HG03565 (cell line): ENCODE results near the gene MYL7.

ENCODE experiments used
- ATAC-seq: cut with Tn5 transposase; IDR thresholded peaks from one replicate; pipeline ENCODE4 v1.9.1; 2021; ENCODE audit warnings: mild to moderate bottlenecking, moderate library complexity; ENCODE audit not compliant: unreplicated experiment

MYL7 gene

DNA sequence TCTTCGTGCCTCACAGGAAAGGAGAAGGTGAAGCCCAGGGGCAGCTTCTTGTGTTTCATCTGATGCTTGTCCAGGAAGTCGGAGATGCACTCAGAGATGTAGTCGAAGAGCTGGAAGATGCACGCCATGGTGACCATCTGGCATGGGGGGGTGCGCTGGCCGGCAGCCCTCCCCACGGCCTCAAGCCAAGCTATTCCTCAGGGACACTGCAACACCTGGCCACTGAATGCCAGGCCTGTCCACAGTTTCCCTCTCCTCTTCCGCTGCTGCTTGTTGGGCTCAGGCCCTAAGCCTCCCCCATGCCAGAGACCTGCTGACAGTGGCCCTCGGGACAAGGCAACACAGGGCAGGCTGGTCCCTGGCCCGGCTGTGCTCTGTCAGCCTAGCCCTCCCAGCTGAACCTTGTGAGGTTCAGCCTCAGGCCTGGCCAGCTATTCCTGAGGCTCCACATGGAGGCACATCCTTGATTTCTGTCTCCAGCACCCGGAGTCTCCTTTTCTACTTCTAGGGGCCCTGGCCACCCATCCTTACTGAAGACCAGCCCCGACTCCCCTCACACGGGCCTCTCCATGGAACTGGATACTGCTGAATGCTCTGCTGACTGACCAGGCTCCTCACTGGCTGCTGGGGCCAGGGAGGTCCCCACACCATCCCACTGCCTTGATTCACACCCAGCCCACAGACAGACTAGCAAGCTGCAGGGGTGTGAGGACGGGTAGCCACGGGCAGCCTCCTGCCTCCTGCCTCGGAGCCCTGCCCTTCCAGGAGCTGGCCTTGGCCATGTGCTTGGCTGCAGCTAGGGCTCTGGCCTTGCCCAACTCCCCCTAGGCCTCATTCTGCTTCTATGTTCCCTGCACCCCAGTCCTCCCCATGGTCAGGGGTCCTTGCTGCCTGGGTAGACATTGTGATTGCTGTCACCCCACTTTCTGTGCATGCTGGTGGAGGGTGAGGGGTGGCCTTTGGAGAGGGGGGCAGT lies 10.1 kb upstream of the MYL7 start:
- no peak for ATAC-seq

DNA sequence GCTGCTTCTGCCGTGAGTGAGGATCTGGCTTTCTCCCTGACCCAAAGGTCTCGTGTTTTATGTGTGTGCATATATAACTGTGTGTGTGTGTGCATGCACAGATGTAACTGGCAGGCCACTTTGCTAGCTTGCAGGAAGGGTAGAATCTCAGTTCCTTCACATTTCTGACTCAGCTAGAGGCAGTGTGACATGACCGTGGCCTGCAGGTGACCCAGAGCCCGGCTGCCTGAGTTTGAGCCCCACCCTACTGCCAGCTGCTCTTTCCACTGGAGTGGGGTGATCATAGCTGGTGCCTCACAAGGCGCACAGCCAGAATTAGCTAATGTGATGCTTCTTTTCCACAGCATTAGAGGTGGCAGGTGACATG lies 9.3 kb upstream of the MYL7 start:
- ATAC-seq = peak; percentile 40

DNA sequence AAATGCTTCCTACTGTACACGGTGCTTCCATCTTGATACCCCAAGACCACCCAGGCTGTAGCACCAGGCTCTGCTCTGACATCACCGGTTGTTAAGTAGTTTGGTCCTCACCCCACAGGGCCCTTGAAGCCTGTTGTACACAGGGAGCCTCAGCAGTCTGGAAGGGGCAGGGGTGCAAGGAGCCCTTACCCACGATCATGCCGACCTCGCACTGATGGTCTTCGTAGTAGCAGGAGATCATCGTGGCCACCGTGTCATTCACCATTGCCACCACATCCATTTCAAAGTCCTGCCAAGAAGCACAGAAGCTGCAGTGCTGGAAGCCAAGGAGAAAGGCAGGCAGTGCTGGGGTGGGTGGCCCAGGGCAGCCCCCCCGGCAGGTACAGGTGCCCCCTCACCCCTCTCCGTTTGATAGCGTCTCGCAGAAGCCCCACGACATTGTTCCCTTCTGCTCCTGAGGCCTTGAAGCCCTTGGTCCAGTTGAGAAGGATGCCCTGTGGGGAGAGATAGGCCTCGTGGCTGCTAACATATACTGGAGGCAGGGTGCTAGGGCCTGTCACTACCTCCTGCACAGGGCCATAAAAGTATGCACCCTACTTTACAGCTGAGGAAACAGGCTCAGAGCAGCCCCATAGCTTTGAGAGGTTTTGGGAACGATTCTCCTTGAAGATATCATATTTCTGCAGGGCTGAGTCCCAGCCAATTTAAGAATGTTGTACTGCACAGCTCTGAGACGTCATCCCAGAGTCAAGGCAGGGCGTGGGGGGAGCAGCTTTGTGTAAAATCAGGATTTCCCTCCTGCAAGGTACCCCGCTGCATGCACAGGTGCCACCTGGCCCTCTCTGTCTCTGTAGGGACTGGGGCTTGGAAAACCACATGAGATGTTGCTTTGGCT lies 8.7 kb upstream of the MYL7 start:
- no peak for ATAC-seq

DNA sequence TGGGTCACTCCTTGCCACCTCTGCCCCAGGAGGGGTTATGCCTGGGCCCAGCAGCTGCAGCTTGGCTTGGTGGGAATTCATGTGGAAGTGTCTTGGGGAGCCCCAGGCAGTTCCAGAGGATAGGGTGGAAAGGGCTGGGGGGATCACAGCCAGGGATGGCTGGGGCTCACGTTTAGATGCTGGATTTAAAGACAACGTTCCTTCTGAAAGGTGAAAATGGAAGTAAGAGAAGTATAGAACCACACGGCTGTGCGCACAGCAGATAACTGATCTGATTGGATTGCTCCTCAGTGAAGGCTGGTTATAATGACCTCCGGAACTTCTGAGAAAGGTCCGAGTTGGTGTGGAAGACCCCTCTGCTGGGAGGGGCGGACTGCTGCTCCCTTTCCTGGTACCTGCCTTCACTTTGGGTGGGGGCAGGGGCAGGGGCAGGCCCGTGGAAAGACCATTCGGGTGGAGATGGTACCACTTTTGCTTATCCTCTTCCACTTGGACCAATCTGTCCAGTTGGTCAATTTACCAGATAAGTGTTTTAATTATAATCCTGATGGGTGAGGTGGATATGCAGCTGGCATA lies 7.9 kb upstream of the MYL7 start:
- no peak for ATAC-seq

DNA sequence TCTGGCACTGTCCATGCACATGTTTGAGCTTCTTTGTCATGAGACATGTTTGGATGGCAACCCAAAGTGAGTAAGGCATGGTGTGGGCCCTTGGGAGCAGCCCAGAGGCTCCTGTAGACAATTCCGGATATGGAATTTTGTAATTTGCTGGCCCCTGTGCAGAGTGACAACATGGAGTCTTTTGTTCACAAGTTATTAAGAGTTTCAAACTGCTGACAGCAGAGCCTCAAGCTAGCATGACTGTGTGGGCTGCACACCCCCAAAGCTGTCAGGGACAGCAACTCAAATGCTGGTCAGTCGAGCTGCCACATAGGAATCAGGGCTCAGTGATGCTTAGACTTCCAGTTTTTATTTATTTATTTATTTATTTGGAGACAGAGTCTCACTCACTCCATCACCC lies 7.0 kb upstream of the MYL7 start:
- ATAC-seq = no peak

DNA sequence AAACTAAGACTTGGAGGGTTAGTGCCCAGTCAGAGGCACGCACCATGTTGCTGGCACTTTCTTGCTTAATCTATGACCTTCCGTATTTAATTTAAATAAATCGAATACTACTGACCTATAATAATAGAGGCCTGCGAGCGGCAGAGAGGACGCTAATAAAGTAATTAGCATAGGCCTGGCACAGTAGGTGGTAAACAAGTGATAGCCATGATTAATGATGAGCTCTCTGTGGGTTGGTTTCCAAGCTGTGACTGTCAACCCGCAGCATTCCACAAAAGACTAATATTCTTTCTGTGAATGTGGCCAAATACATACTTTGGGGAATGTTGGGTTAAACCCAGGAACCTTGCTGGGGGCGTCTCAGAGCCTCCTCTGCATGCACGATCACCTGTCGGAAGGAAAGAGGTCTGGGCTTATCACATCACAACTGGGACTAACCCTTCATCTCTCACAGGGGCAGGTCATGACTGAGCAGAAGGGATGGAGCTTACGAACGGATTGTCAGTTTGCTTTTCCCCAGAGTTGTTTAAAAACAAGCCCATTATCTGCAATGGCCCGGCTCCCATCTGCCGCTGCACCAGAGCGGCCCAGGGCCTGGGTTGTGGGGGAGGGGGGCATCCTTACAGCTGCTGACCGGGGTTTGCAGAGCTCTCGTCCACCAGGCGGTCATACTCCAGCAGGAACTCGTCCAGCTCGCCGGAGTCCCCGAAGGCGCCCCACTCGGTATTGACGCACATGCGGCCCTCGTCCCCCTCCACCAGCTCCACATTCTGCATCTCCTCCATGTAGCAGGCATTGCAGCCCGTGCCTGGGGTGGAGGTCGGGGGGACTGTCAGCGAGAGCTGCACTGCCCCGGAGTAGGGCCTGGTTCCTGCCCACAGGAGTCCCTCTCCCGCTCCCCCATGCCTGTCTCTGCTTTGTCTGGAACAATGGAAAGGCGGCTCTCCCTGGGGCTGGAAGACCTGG lies 6.2 kb upstream of the MYL7 start:
- ATAC-seq = no peak

DNA sequence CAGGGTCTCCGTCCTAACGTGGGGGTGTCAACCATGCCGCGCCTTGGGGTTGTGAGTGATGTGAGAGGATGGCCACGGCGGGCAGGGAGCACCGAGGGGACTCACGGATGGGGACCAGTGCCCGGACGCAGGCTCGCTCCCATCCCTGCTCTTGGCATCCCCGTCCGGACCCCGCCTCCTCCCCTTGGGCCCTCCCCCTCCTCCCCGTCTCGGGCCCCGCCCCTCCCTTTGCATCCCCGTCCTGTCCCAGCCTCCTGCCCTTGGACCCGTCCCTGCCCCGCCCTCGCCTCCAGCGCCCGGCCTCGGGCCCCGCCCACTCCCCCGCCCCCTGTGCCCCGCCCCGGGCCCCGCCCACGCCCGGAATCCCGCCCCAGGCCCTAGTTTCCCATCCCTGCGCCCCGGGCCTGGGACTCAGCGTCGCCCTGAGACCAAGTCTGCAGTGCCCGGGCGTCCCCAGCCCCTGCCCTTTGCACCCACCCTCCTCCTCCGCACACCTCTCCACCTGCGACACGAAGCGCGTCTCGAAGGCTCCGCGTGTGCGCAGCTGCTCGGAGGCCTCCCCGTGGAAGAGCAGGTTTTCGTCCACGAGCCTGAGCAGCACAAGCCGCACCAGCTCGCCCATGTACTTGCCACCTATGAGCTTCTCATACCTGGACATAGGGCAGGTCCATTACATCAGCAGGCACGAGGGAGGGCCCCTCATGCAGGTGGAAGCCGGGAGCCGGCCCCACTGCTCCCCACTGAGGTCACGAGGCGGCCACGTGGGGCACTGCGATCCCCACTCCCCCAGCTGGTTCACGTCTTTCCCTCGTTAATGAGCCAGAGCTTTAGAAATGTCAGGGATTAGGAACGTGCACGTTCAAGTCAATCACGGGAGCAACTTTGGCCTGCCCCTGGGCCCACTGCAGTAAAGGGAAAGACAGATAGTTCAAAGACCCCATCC lies 5.1 kb upstream of the MYL7 start:
- ATAC-seq = no peak

DNA sequence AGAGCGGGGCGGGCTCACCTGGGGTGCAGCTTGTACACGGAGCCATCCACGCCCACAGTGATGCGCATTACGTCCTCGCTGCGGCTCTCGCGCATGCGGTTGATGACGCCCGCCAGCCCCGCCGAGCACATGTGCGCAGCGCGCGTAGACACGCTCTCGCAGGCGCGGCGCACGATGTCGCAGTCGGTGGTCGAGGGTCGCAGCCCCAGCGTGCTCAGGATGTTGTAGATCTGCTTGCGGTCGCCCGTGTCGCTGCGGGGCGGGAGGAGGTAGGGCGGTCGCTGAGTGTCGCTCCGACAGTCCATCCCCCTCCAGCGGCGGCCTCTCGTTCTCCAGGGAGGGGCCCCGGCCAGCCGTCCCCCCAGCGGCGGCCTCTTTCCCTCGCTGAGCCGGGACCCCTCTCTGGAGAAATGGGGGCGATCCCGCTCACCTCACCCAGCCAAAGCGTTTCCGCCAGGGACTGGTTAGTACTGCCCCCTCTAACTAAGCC lies 4.4 kb upstream of the MYL7 start:
- ATAC-seq = no peak

DNA sequence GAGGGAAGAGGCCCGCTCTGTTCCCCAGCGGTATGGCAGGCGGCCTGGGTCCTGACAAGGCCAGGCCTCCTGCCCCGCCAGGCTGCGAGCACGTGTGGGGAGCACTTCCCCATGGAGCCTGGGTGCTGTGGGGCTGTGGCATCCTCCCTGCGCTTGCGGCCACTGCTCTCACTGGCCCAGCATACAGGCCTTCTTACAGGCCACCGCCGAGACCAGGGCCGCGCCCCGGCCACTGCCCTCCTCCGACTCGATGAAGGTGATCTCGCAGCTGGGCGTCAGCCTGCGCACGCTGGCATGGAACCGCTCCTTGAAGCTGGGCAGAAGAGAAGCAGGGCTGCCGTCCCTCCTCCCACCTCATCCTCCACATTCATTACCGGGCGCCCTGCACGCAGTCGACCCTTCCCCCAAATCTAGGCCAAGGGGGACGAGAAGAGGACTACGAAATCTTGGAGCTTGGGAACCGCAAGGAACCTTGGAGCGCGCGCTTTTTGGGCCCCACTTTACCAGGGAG lies 3.9 kb upstream of the MYL7 start:
- no peak for ATAC-seq

DNA sequence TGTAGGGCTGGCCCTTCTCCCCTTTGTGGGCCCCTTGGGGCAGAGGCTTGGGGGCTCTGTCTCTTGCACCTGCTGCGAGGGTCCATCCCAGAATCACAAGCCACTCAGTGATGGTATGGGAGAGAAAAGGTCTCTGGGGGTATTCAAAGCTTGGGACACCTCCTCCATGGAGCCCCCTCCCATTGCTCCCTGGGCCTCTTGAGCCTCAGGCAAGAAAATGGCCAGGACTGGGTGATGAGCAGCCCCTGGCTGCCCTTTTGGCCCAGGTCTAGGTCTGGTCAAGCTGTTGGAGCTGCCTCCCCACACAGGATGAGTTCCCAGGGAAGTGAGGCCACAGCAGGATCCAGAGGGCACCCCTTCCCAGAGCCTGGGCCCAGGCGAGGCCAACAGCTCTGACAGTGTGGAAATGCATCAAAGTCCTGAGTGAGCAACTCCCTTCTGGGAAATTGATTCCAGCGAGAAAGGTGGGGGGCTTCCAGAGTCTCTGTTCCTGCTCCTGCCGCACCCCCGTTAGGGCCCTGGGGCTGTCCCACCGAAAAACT lies 3.4 kb upstream of the MYL7 start:
- ATAC-seq = no peak

DNA sequence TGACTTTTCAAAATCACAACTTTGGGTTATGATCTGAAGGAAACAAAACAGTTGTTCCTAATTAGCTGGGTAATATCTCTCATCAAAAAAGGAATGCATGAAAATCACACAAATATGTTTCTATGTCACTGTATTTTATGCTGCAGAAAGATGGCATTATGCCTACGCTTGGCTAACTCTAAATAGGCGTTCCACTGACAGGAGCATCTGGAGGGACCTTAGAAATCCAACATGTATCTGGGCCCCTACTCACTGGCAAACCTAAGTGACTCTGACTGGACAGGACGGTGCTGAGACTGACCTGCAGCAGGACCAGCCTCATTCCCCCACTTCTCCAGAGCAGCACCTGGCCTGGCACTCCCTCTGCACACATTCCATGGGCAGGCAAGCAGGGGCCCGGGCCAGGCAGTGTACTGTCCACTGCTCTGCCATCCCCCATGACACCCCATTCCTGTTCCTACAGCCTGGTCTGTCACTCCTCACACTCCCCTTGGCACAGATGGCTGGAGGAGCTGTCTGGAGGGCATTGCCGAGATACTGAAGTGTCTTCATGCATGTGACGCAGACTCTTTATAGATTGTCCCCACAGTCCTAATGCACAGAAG lies 2.6 kb upstream of the MYL7 start:
- no peak for ATAC-seq

DNA sequence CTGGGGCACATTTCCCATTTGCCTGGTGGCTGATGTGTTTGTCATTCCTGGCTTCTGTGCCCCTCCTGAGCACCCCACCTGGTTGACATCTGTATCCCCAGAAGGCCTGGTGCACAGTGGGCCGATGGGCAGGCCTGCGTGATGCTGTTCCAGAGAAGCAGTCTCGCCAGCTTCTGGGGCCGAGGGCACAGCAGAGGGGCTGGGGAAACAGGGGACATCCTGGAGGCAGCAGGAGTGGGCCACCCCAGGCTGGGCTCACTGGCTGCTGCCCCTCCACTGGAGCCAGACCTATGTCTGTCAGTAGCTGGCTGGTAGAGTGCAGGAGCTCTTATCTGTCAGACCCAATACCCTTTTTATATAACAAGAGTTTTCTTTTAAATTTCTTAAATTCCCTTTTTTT lies 896 bp upstream of the MYL7 start:
- no peak for ATAC-seq

DNA sequence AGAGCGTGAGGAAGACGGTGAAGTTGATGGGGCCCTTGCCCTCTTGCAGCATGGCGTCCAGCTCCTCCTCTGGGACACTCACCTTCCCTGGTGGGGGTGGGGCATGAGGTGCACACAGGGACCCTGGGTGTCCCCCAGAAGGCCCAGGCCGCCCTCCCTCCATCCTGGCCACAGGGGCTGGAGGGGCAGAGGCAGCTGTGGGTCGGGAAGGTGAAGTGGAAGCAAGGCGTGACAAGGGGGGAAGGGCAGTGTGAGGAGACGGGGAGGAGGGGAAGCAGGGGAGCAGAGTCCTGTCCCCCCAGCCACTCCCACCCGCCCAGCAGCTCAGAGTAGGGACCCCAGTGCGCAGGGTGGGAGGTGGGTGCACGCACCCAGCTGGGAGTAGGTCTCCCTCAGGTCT lies 791 bp downstream of the MYL7 start:
- no peak for ATAC-seq

DNA sequence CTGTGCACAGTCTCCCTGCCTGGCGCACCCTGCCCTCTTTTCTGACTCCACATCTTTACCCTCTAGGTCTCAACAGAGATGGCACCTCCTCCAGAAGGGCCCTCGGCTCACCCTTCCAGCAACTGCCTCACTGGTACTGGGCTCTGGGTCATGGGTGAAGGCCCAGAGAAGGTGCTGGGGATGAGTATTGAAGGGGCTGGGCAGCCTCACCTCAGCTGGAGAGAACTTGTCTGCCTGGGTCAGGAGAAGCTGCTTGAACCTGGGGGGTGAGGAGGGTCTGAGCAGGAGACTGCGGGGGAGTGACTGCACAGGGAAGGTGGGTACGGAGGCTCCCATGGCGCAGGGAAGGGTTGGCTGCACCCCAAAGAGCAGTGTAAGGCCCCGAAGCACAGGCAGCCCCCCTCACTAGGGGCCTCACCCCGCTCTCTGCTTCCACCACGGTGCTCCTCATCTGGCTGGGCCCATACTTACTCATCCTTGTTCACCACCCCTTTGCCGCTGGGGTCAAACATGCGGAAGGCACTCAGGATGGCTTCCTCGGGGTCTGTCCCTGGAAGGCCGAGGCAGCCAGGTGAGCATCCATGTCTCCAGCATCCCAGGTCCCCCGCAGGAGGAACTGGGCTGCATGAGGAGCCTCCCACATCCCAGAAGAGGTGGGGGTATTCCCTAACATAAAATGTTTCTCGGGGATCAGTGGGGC lies 1.7 kb downstream of the MYL7 start:
- ATAC-seq = no peak

DNA sequence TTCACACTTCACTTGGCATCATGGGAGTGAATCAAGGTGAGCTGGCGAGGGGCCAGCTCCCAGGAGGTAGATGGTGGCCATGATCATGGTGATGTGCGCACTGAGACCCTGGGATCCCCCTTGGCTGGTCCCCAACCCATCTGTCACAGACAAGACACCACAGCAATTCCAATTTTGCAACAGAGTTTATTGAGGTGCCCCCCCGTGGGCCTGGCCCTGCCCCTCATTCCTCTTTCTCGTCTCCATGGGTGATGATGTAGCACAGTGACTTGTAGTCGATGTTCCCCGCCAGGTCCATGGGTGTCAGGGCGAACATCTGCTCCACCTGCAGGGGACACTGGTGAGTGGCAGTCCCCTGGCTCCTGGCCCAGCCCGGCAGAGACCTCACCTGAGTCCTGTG lies 2.4 kb downstream of the MYL7 start:
- no peak for ATAC-seq

DNA sequence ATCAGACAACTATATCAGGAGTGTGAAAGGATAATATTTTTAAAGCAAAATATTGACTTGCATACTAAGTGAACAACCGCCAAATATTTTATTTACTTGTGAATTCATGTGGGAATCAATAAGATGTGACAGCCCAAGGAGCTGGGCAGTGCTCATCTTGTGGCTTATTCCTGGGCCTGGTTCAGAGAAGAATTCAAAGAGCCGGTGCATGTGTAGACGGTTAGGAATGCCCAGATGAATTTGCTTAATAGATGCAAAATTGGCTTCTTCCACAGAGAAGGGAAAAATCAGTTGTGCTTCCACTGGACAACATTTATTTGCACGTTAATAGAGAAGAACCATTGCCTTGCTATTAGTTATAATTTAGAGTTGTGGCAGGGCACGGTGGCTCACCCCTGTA lies 4.4 kb downstream of the MYL7 start:
- no peak for ATAC-seq

DNA sequence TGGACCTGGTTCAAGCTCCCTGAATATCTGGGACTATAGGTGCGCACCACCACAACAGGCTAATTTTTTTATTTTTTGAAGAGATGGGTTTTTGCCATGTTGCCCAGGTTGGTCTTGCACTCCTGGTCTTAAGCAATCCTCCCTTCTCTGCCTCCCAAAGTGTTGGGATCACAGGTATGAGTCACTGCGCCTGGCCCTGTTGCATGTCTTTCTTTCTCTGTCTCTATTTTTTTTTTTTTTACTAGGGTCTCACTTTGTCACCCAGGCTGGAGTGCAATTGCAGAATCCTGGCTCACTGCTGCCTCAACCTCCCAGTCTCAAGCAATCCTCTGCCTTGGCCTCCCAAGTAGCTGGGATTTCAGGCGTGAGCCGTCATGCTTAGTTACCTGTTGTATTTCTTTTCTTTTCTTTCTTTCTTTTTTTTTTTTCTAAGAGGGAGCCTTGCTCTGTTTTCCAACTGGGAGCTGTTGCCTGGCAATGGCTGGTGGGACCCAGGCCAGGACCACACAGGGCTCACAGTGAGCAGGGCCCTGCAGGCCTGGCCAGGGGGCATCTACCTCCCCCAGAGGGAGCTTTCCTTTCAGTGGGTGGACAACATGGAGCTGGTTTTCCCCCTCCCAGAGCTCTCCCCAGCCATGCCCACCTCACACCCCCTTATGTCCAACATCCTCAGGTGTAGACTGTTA lies 6.0 kb downstream of the MYL7 start:
- no peak for ATAC-seq
